Ascending aorta (tissue), 2 donors: ENCODE measurements around the gene MGMT. TPM values are rescaled to one million over a fixed set of nuclear protein-coding genes. Genes with fewer than 3 reads are reported as not detected.

ENCODE experiments used
- DNase-seq, 2 donors: peaks; one replicate each; pipeline ENCODE4 v3.0.0-alpha.2; 2019; ENCODE audit warnings: low spot score in 2 of 2
- H3K27ac ChIP-seq, 2 donors: fragments of 200-600 bp; sonication (generic); one replicate each; pipeline ENCODE4 v1.5.1; 2016 to 2017; ENCODE audit warnings: mild to moderate bottlenecking in 1 of 2
- H3K27me3 ChIP-seq: fragments of 200-600 bp; sonication (generic); one replicate; pipeline ENCODE4 v1.5.1; 2017
- H3K36me3 ChIP-seq, 2 donors: fragments of 200-600 bp; sonication (generic); one replicate each; pipeline ENCODE4 v1.5.1; 2016
- H3K4me1 ChIP-seq, 2 donors: fragments of 200-600 bp; sonication (generic); one replicate each; pipeline ENCODE4 v1.5.1; 2016 to 2017; ENCODE audit warnings: mild to moderate bottlenecking in 1 of 2
- H3K4me3 ChIP-seq, 2 donors: fragments of 200-600 bp; sonication (generic); one replicate each; pipeline ENCODE4 v1.5.1; 2016 to 2017; ENCODE audit warnings: mild to moderate bottlenecking in 1 of 2
- H3K9me3 ChIP-seq, 2 donors: fragments of 200-600 bp; sonication (generic); one replicate each; pipeline ENCODE4 v1.5.1; 2016
- CTCF ChIP-seq, 3 experiments: fragments of 200-600 bp in 2 of 3; fragments of 450-650 bp in 1 of 3; sonication (generic) in 2 of 3; IDR thresholded peaks; one replicate each; pipeline ENCODE4 v1.5.1; 2016 to 2019; ENCODE audit warnings: antibody characterized with exemption in 3 of 3, mild to moderate bottlenecking in 1 of 3, moderate library complexity in 1 of 3
- intact Hi-C: fragments of 100-400 bp; cut with DNase I; formaldehyde crosslinking; loops from one replicate; pipeline ENCODE4 v1.15.1; 2023
- total RNA-seq: library from RNA; depleted of rRNA; stranded (reverse); fragments of >200 nt; gene quantifications from one replicate; pipeline ENCODE4 v1.1.0, GENCODE V29; 2016

MGMT gene
- total RNA-seq, 1 donor from 2014 or later: 7.0 TPM

- H3K4me1 ChIP-seq: no peaks in the 10 kb centered on the region
- H3K9me3 ChIP-seq: peaks cover 15 to 36% of the 10 kb centered on the region in 2 donors
- no peak overlapping the region for H3K27ac ChIP-seq
- H3K27me3 ChIP-seq: no peaks in the 10 kb centered on the region
- H3K4me3 ChIP-seq: no peak overlapping the region
- no peak for DNase-seq
- no peak for TF ChIP-seq CTCF (IDR thresholded peaks at IDR 0.05)
- intact Hi-C loops: no loop called here
- no peaks in the 10 kb centered on the region for H3K36me3 ChIP-seq
These were observed 24.2 kb downstream of the MGMT start for GRCh38 chr10:129491123-129491734.

- no peak overlapping the region for H3K27ac ChIP-seq
- H3K27me3 ChIP-seq: no peaks in the 10 kb centered on the region
- no peak overlapping the region for H3K4me3 ChIP-seq
- H3K9me3 ChIP-seq: peaks cover 15 to 36% of the 10 kb centered on the region in 2 donors
- no peaks in the 10 kb centered on the region for H3K4me1 ChIP-seq
- intact Hi-C loops: no loop called here
- H3K36me3 ChIP-seq: peaks cover 0 to 3% of the 10 kb centered on the region in 2 donors
- DNase-seq: no peak
- TF ChIP-seq CTCF (IDR thresholded peaks at IDR 0.05): no peak
These were observed 27.1 kb downstream of the MGMT start for GRCh38 chr10:129494176-129494575.

GRCh38 chr10:129494740-129495139, 27.7 kb downstream of the MGMT start:
- no peak for DNase-seq
- no peak for TF ChIP-seq CTCF (IDR thresholded peaks at IDR 0.05)
- H3K27me3 ChIP-seq: no peaks in the 10 kb centered on the region
- H3K36me3 ChIP-seq: peaks cover 0 to 3% of the 10 kb centered on the region in 2 donors
- intact Hi-C loops: no loop called here
- no peak overlapping the region for H3K4me3 ChIP-seq
- peaks cover 15 to 32% of the 10 kb centered on the region in 2 donors for H3K9me3 ChIP-seq
- H3K4me1 ChIP-seq: no peaks in the 10 kb centered on the region
- H3K27ac ChIP-seq: no peak overlapping the region

- peaks cover 15 to 27% of the 10 kb centered on the region in 2 donors for H3K9me3 ChIP-seq
- DNase-seq: no peak
- H3K4me1 ChIP-seq: no peaks in the 10 kb centered on the region
- peaks cover 0 to 3% of the 10 kb centered on the region in 2 donors for H3K36me3 ChIP-seq
- H3K4me3 ChIP-seq: no peak overlapping the region
- no peak for TF ChIP-seq CTCF (IDR thresholded peaks at IDR 0.05)
- H3K27ac ChIP-seq: no peak overlapping the region
- intact Hi-C loops: no loop called here
- no peaks in the 10 kb centered on the region for H3K27me3 ChIP-seq
These were observed 28.2 kb downstream of the MGMT start for GRCh38 chr10:129495256-129495655.

- DNase-seq: no peak
These were observed 28.7 kb downstream of the MGMT start for GRCh38 chr10:129495698-129496097.

More at GRCh38 chr10:129495698-129496097, 28.7 kb downstream of the MGMT start:
- intact Hi-C loops: no loop called here
- H3K27ac ChIP-seq: no peak overlapping the region
- no peak for TF ChIP-seq CTCF (IDR thresholded peaks at IDR 0.05)
- H3K4me3 ChIP-seq: no peak overlapping the region
- H3K9me3 ChIP-seq: peaks cover 11 to 23% of the 10 kb centered on the region in 2 donors
- H3K36me3 ChIP-seq: peaks cover 0 to 3% of the 10 kb centered on the region in 2 donors
- H3K4me1 ChIP-seq: no peaks in the 10 kb centered on the region
- H3K27me3 ChIP-seq: no peaks in the 10 kb centered on the region
